GM03348 (cell line): ENCODE measurements around the gene SLC35C1.
A peak's percentile ranks its signal among the peaks of the same experiment; 100 is the strongest.
"Not testable (repeated sequence)": the region's sequence is repeated elsewhere in the genome, so short reads cannot be mapped to it uniquely, and the experiment has no call there.

ENCODE experiments used
- DNase-seq: peaks from one replicate; pipeline ENCODE4 v3.0.0; 2012; ENCODE audit warnings: low spot score

The SLC35C1 gene

GRCh38 chr11:45811109-45811435, 6.1 kb downstream of the SLC35C1 start:
- no peak for DNase-seq

- no peak for DNase-seq
These were observed 6.8 kb downstream of the SLC35C1 start for GRCh38 chr11:45811571-45812290.

GRCh38 chr11:45812581-45813548, 7.9 kb downstream of the SLC35C1 start:
- DNase-seq = no peak

GRCh38 chr11:45815747-45816146, 10.8 kb downstream of the SLC35C1 start:
- DNase-seq = peak; percentile 24

- no peak for DNase-seq
These were observed 11.7 kb downstream of the SLC35C1 start for GRCh38 chr11:45816614-45817013.

GRCh38 chr11:45817191-45817590, 12.2 kb downstream of the SLC35C1 start:
- DNase-seq = no peak

- no peak for DNase-seq
These were observed 14.1 kb downstream of the SLC35C1 start for GRCh38 chr11:45818961-45819605.

- no peak for DNase-seq
These were observed 15.4 kb downstream of the SLC35C1 start for GRCh38 chr11:45820211-45820857.

- not testable (repeated sequence) for DNase-seq
These were observed 21.5 kb downstream of the SLC35C1 start for GRCh38 chr11:45826492-45826891.

- no peak for DNase-seq
These were observed 22.2 kb downstream of the SLC35C1 start for GRCh38 chr11:45827123-45827522.

- DNase-seq = no peak
These were observed 24.0 kb downstream of the SLC35C1 start for GRCh38 chr11:45828996-45829395.

GRCh38 chr11:45830596-45830995, 25.6 kb downstream of the SLC35C1 start:
- DNase-seq = no peak

- no peak for DNase-seq
These were observed 28.0 kb downstream of the SLC35C1 start for GRCh38 chr11:45832811-45833441.

GRCh38 chr11:45833761-45834160, 28.8 kb downstream of the SLC35C1 start:
- no peak for DNase-seq

GRCh38 chr11:45834298-45834756, 29.4 kb downstream of the SLC35C1 start:
- no peak for DNase-seq

GRCh38 chr11:45839204-45839603, 34.3 kb downstream of the SLC35C1 start:
- no peak for DNase-seq

- DNase-seq = not testable (repeated sequence)
These were observed 35.3 kb downstream of the SLC35C1 start for GRCh38 chr11:45840251-45840650.

- peak; percentile 91 for DNase-seq
These were observed 38.4 kb downstream of the SLC35C1 start for GRCh38 chr11:45843158-45843924.

GRCh38 chr11:45844822-45845578, 40.1 kb downstream of the SLC35C1 start:
- no peak for DNase-seq

- no peak for DNase-seq
These were observed 41.3 kb downstream of the SLC35C1 start for GRCh38 chr11:45846174-45846675.
